ENCODE data around the gene AATK. TPM values are rescaled to one million over a fixed set of nuclear protein-coding genes. Genes with fewer than 3 reads are reported as not detected.

Gene AATK
- total and polyA plus RNA-seq, 10 of the 15 experiments (the other 5 are each of a cell fraction or from before 2014, with no cell fraction given) = 0.04 TPM; not detected in 9

DNA sequence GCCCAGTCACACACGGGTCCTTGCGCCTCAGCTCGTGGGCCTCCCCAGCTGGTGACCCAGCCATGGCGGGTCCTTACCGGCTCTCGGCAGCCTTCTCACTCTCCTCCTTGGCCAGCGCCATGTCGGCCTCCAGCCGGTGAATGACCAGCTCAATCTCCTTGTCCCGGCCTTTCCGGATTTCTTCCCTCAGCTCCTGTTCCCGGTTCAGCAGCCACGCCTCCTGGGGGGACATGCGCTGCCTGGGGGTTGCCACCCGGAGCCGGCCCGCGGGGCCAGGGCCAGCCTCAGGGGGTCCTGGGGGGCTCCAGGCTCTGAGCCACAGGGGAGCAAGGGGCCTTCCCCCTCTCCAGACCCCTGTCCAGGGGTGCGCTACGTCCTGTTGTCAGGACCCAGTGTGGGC, 25.1 kb upstream of the AATK start (continued):
- TF ChIP-seq NFYB (IDR thresholded peaks at IDR 0.05; ENCODE audit: insufficient read depth, low read depth, low read length) = no peak
- no peak for TF ChIP-seq DPF2 (IDR thresholded peaks at IDR 0.05)
- TF ChIP-seq POU2F2 (IDR thresholded peaks at IDR 0.05; ENCODE audit: borderline replicate concordance, low read depth, low read length) = no peak

DNA sequence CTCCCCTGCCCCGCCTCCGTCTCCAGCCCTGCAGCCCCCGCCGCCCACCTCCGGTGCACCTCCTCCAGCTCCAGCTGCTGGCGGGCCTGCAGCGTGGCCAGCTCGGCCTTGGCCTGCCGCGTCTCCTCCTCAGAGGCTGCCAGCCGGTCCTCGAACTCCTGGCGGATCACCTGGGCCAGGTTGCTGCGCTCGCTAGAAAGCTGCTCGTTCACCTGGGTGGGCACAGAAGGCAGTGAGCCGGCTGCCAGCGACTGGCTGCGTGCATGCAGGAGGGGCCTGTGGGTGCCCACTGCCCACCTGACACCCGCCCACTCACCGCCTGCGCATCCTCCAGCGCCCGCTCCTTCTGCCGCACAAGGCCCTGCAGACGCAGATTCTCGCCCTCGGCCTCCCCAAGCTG, 24.6 kb upstream of the AATK start:
- BruUV-seq (replicated peaks) = no TSS peak
- no peak for FAIRE-seq
- ATAC-seq = no peak
- no peak overlapping the region for H3K27ac ChIP-seq (ENCODE audit: control insufficient read depth, insufficient read depth)
- 77% methylated on average over 20 of the region's 28 CpGs for WGBS (ENCODE audit: insufficient coverage, insufficient replicate concordance, low lambda C conversion rate, missing lambda C conversion rate)
- H3K4me2 ChIP-seq (ENCODE audit: control insufficient read depth, insufficient read depth) = no peak overlapping the region
- RAD21 ChIA-PET (ENCODE audit: unreplicated experiment) = interaction anchor here (0.5 kb wide), 1 partner anchor 21 kb away, joined by 3 read pairs; no protein-coding TSS in a partner anchor
- no peaks in the 10 kb centered on the region for H3K9me3 ChIP-seq (replicated peaks; ENCODE audit: control insufficient read depth, insufficient read depth, low read length)
- H3K4me1 ChIP-seq (ENCODE audit: control insufficient read depth, insufficient read depth, low read length) = peaks cover 3% of the 10 kb centered on the region; the same call in 1 of the 2 replicates
- peaks cover 0 to 1% of the 10 kb centered on the region in 2 experiments; a peak in 2 of 4 replicates for H3K36me3 ChIP-seq (ENCODE audit: control insufficient read depth in 2 of 2, insufficient read depth in 2 of 2, low read length in 1 of 2)
- H3K79me2 ChIP-seq (ENCODE audit: control insufficient read depth, insufficient read depth, low read length) = no peaks in the 10 kb centered on the region
- no peak overlapping the region for H2AFZ ChIP-seq (ENCODE audit: control insufficient read depth, low read depth, low read length)
- SMC1A ChIA-PET (ENCODE audit: uncharacterized antibody, unreplicated experiment) = no interaction called here
- POLR2A ChIA-PET = no interaction called here
- no peak for DNase-seq (ENCODE audit: low read depth, low spot score)
- TF ChIP-seq SMAD5 (IDR thresholded peaks at IDR 0.05; ENCODE audit: low read depth) = no peak
- no peak for TF ChIP-seq TARDBP (IDR thresholded peaks at IDR 0.05; ENCODE audit: borderline replicate concordance)
- no peak for TF ChIP-seq CHD1 (IDR thresholded peaks at IDR 0.05; ENCODE audit: low read depth, low read length)
- TF ChIP-seq CUX1 (IDR thresholded peaks at IDR 0.05; ENCODE audit: insufficient replicate concordance, low read depth, low read length) = no peak
- no peak for TF ChIP-seq ZBED1 (IDR thresholded peaks at IDR 0.05; ENCODE audit: borderline replicate concordance)
- TF ChIP-seq SPI1 (IDR thresholded peaks at IDR 0.05; ENCODE audit: borderline replicate concordance, insufficient read depth, low read depth, low read length) = no peak
- no peak for TF ChIP-seq TAF1 (IDR thresholded peaks at IDR 0.05; ENCODE audit: borderline replicate concordance, low read depth, low read length)
- TF ChIP-seq, protein P1, sequence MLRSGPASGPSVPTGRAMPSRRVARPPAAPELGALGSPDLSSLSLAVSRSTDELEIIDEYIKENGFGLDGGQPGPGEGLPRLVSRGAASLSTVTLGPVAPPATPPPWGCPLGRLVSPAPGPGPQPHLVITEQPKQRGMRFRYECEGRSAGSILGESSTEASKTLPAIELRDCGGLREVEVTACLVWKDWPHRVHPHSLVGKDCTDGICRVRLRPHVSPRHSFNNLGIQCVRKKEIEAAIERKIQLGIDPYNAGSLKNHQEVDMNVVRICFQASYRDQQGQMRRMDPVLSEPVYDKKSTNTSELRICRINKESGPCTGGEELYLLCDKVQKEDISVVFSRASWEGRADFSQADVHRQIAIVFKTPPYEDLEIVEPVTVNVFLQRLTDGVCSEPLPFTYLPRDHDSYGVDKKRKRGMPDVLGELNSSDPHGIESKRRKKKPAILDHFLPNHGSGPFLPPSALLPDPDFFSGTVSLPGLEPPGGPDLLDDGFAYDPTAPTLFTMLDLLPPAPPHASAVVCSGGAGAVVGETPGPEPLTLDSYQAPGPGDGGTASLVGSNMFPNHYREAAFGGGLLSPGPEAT (IDR thresholded peaks at IDR 0.05; ENCODE audit: low read depth) = no peak
- TF ChIP-seq SMARCA5 (IDR thresholded peaks at IDR 0.05) = no peak
- CTCF ChIA-PET = no interaction called here
- no peak overlapping the region for H3K9ac ChIP-seq (ENCODE audit: control insufficient read depth, insufficient read depth, low read length)
- no peak overlapping the region for H3K4me3 ChIP-seq
- no peaks in the 10 kb centered on the region for H4K20me1 ChIP-seq (ENCODE audit: control insufficient read depth, insufficient read depth)
- in situ Hi-C loops (cut with MboI) = no loop called here
- H3K27me3 ChIP-seq (replicated peaks in 1 of 2; ENCODE audit: control insufficient read depth in 2 of 2, insufficient read depth in 2 of 2, low read length in 1 of 2) = no peaks in the 10 kb centered on the region
- intact Hi-C loops (cut with micrococcal nuclease; ENCODE audit: unreplicated experiment) = no loop called here

Measured in GM12878 (cell line).